ENCODE data around the gene PAQR8. TPM values are rescaled to one million over a fixed set of nuclear protein-coding genes. Genes with fewer than 3 reads are reported as not detected.

Gene PAQR8
- total RNA-seq, 1 experiment from 2014 or later: 3.0 TPM

DNA sequence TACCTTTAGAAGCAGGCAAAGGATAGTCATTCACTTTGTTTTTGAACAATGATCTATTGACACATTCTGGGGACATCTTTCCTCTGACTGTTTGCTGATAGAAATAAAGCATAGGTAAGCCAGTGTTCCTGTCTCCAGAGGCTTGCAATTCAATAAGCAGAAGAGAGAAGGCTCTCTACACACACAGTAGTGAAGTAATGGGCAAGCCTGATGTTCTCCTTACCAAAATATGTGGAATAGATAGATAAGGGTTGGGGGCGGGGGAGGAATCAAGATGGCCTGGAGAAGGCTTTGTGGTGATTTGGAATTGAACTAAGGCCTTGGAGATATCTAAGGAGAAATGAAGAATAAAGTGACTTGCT lies 27.3 kb downstream of the PAQR8 start:
- no peak overlapping the region for H3K18ac ChIP-seq (ENCODE audit: insufficient read length, low read depth, low read length)
- H2BK20ac ChIP-seq (ENCODE audit: low read depth, low read length, poor library complexity, severe bottlenecking): no peak overlapping the region
- H3K27me3 Mint-ChIP-seq (ENCODE audit: low read depth): no peaks in the 10 kb centered on the region
- H3K9ac ChIP-seq (ENCODE audit: extremely low read depth, insufficient read length, low read length): no peak overlapping the region
- no peak overlapping the region for H3K23ac ChIP-seq (ENCODE audit: insufficient read length, low read depth, low read length)
- no peak for DNase-seq
- no peaks in the 10 kb centered on the region for H3K4me1 ChIP-seq (ENCODE audit: insufficient read depth, low read length)
- no peak overlapping the region for H3T11ph ChIP-seq (ENCODE audit: low read length)
- no peak overlapping the region for H2BK12ac ChIP-seq (ENCODE audit: insufficient read length, low read depth, low read length)
- H3K9me3 Mint-ChIP-seq: peaks cover 8 to 21% of the 10 kb centered on the region in 2 experiments; a peak in 4 of 5 replicates
- no peak overlapping the region for H2BK5ac ChIP-seq (ENCODE audit: insufficient read length, low read length)
- H3K9me3 ChIP-seq (ENCODE audit: control insufficient read depth, low read depth, low read length): peaks cover 8% of the 10 kb centered on the region
- no peaks in the 10 kb centered on the region for H3K79me2 ChIP-seq (ENCODE audit: insufficient read depth, low read length)
- H3K27ac ChIP-seq (ENCODE audit: insufficient read length, low read depth, low read length): no peak overlapping the region
- WGBS (ENCODE audit: extremely low coverage, insufficient read length, low lambda C conversion rate): no CpG with 5 or more reads among the region's 1 CpG
- no peak overlapping the region for H3K4me3 Mint-ChIP-seq
- H4K5ac ChIP-seq (ENCODE audit: insufficient read length, low read depth, low read length): no peak overlapping the region
- H3K14ac ChIP-seq (ENCODE audit: insufficient read depth, low read length): no peak overlapping the region
- no peak overlapping the region for H2BK120ac ChIP-seq (ENCODE audit: low read depth, low read length, poor library complexity, severe bottlenecking)
- no peaks in the 10 kb centered on the region for H3K23me2 ChIP-seq (ENCODE audit: insufficient read length, low read depth, low read length, poor library complexity, severe bottlenecking)
- peaks cover 3 to 10% (median 7%) of the 10 kb centered on the region in 3 experiments; a peak in 5 of 7 replicates for H3K36me3 Mint-ChIP-seq (ENCODE audit: insufficient read depth in 1 of 3, low read depth in 3 of 3)
- H3K4me1 Mint-ChIP-seq: no peaks in the 10 kb centered on the region
- H4K8ac ChIP-seq (replicated peaks; ENCODE audit: insufficient read length, low read depth, low read length): no peak overlapping the region
- no peak overlapping the region for H3K56ac ChIP-seq (ENCODE audit: insufficient read length, low read depth, low read length)
- no peaks in the 10 kb centered on the region for H3K79me1 ChIP-seq (ENCODE audit: insufficient read depth, low read depth, low read length, poor library complexity, severe bottlenecking)
- TF ChIP-seq CTCF (conservative IDR thresholded peaks at IDR 0.05): no peak
- no peak overlapping the region for H4K91ac ChIP-seq (ENCODE audit: insufficient read length, low read depth, low read length)
- H3K4ac ChIP-seq (ENCODE audit: low read depth, low read length): no peak overlapping the region
- H2AK5ac ChIP-seq (ENCODE audit: insufficient read length, low read length): no peak overlapping the region
- no peaks in the 10 kb centered on the region for H4K20me1 ChIP-seq (ENCODE audit: control insufficient read depth, insufficient read depth, insufficient read length)
- no peaks in the 10 kb centered on the region for H3K27me3 ChIP-seq (ENCODE audit: insufficient read depth, low read length)
- H2AFZ ChIP-seq (ENCODE audit: low read length): no peak overlapping the region
- H2BK15ac ChIP-seq (ENCODE audit: low read depth, low read length): no peak overlapping the region
- H3K27ac Mint-ChIP-seq: no peak overlapping the region
- no peak overlapping the region for H3K4me2 ChIP-seq (ENCODE audit: insufficient read depth, insufficient read length, low read length)

All from H9 (cell line).